Transverse colon (tissue), 4 donors: ENCODE data around the gene RHO. TPM values are rescaled to one million over a fixed set of nuclear protein-coding genes. Genes with fewer than 3 reads are reported as not detected.

ENCODE experiments used
- DNase-seq: peaks from one replicate; pipeline ENCODE4 v3.0.0-alpha.2; 2019
- H3K27ac ChIP-seq, 4 donors: fragments of 200-600 bp; sonication (generic); 2 replicates each; pipeline ENCODE4 v1.5.1; 2016 to 2018; ENCODE audit warnings: inconsistent platforms in 4 of 4
- H3K27me3 ChIP-seq: fragments of 200-600 bp; sonication (generic); 2 replicates; pipeline ENCODE4 v1.5.1; 2017; ENCODE audit warnings: inconsistent platforms
- H3K36me3 ChIP-seq, 4 donors: fragments of 200-600 bp; sonication (generic); 2 replicates each; pipeline ENCODE4 v1.5.1; 2017 to 2019; ENCODE audit warnings: inconsistent platforms in 4 of 4
- H3K4me1 ChIP-seq, 4 donors: fragments of 200-600 bp; sonication (generic); 2 replicates each; pipeline ENCODE4 v1.5.1; 2017 to 2020; ENCODE audit warnings: inconsistent platforms in 4 of 4
- H3K4me3 ChIP-seq, 4 donors: fragments of 200-600 bp; sonication (generic); 1 replicate in 1 of 4; 2 replicates in 3 of 4; pipeline versions ENCODE4 v1.5.1 to v1.6.1; 2017 to 2019; ENCODE audit warnings: inconsistent platforms in 4 of 4
- H3K9me3 ChIP-seq, 2 donors: fragments of 200-600 bp; sonication (generic); 2 replicates each; pipeline ENCODE4 v1.5.1; 2017 to 2019; ENCODE audit warnings: inconsistent platforms in 2 of 2
- CTCF ChIP-seq, 5 experiments: fragments of 200-600 bp in 3 of 5; fragments of 450-650 bp in 2 of 5; sonication (generic) in 3 of 5; IDR thresholded peaks; 1 replicate in 2 of 5; 2 replicates in 3 of 5; pipeline ENCODE4 v1.5.1; 2016 to 2017; ENCODE audit warnings: antibody characterized with exemption in 5 of 5, inconsistent platforms in 3 of 5, mild to moderate bottlenecking in 2 of 5, moderate library complexity in 1 of 5
- EP300 ChIP-seq: sonication (generic); formaldehyde crosslinking; IDR thresholded peaks from one replicate; pipeline ENCODE4 v1.6.1; 2017; ENCODE audit warnings: antibody characterized with exemption, low read depth
- POLR2A ChIP-seq: fragments of 450-650 bp; IDR thresholded peaks from one replicate; pipeline ENCODE4 v1.6.1; 2016; ENCODE audit warnings: antibody characterized with exemption, mild to moderate bottlenecking, moderate library complexity
- POLR2AphosphoS5 ChIP-seq, 3 donors: sonication (generic); formaldehyde crosslinking; IDR thresholded peaks; one replicate each; pipeline ENCODE4 v1.6.1; 2016; ENCODE audit warnings: antibody characterized with exemption in 3 of 3
- WGBS, 2 donors: methylation state at CpG; one replicate each; pipeline ENCODE4 v1.1.5; 2018; ENCODE audit warnings: low coverage in 1 of 2; 5-methylcytosine and 5-hydroxymethylcytosine counted together
- in situ Hi-C, 4 donors: fragments of 200-750 bp; cut with MboI; loops; one replicate each; pipeline versions ENCODE4 v1.15.0 to v1.15.1; 2017; ENCODE audit warnings: low sequenced_read_pairs in 3 of 4, low pct_ligation_motif_present in 1 of 4, low pct_unique_long_range_greater_than_20kb in 1 of 4
- intact Hi-C: fragments of 100-400 bp; cut with DNase I; formaldehyde crosslinking; loops from one replicate; pipeline ENCODE4 v1.15.1; 2023; ENCODE audit warnings: low total_unique reads
- total RNA-seq, 4 donors: library from RNA; depleted of rRNA; stranded (reverse); fragments of >200 nt; gene quantifications; one replicate each; pipeline ENCODE4 v1.1.0, GENCODE V29; 2016

The RHO gene
- total RNA-seq, 4 donors from 2014 or later: not detected

GRCh38 chr3:129584631-129585030 is 56.2 kb downstream of the RHO start:
- no peak for DNase-seq
- H3K27ac ChIP-seq: no peak overlapping the region
- peaks cover 0 to 11% (median 4%) of the 10 kb centered on the region in 4 donors for H3K4me1 ChIP-seq
- H3K9me3 ChIP-seq: no peaks in the 10 kb centered on the region
- TF ChIP-seq POLR2AphosphoS5 (IDR thresholded peaks at IDR 0.05): no peak
- no peak for TF ChIP-seq POLR2A
- no peak for TF ChIP-seq CTCF (IDR thresholded peaks at IDR 0.05)
- TF ChIP-seq EP300: no peak
- no peaks in the 10 kb centered on the region for H3K36me3 ChIP-seq
- 79% methylated on average over 3 of the region's 3 CpGs; no CpG with 5 or more reads in 1 of the 2 donors for WGBS, 2 donors
- no peak overlapping the region for H3K4me3 ChIP-seq
- H3K27me3 ChIP-seq: no peaks in the 10 kb centered on the region
- intact Hi-C loops: no loop called here
- in situ Hi-C loops: no loop called here

Other genes with a start within 250 kb of the RHO start
- 10 to 100 TPM; 11.3 to 32.6 (median 23.9) TPM for gene HMCES, start 249.8 kb upstream of the RHO start, total RNA-seq
- gene EFCAB12, start 100.0 kb upstream of the RHO start, total RNA-seq: under 1 TPM in 2 of 4 donors, not detected in 2; 0.14 to 0.32 TPM
- 10 to 100 TPM; 15.0 to 34.4 (median 30.4) TPM for gene MBD4, start 88.7 kb upstream of the RHO start, total RNA-seq
- gene IFT122, start 88.4 kb upstream of the RHO start, total RNA-seq: 10 to 100 TPM; 15.0 to 77.6 (median 16.7) TPM
- not detected for gene H1-8, start 14.5 kb downstream of the RHO start, total RNA-seq
- gene PLXND1, start 78.0 kb downstream of the RHO start, total RNA-seq: 10 to 100 TPM; 26.4 to 71.8 (median 35.8) TPM